ENCODE data around the gene PAQR5.

GRCh38 chr15:69424001-69424400 lies 125.3 kb downstream of the PAQR5 start:
- TF ChIP-seq POLR2A (IDR thresholded peaks at IDR 0.05) = no peak
- TF ChIP-seq, protein P1, sequence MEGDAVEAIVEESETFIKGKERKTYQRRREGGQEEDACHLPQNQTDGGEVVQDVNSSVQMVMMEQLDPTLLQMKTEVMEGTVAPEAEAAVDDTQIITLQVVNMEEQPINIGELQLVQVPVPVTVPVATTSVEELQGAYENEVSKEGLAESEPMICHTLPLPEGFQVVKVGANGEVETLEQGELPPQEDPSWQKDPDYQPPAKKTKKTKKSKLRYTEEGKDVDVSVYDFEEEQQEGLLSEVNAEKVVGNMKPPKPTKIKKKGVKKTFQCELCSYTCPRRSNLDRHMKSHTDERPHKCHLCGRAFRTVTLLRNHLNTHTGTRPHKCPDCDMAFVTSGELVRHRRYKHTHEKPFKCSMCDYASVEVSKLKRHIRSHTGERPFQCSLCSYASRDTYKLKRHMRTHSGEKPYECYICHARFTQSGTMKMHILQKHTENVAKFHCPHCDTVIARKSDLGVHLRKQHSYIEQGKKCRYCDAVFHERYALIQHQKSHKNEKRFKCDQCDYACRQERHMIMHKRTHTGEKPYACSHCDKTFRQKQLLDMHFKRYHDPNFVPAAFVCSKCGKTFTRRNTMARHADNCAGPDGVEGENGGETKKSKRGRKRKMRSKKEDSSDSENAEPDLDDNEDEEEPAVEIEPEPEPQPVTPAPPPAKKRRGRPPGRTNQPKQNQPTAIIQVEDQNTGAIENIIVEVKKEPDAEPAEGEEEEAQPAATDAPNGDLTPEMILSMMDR (IDR thresholded peaks at IDR 0.05) = no peak

Measured in gastroesophageal sphincter (tissue), 3 donors.